ENCODE results near the gene FNDC5. TPM values are rescaled to one million over a fixed set of nuclear protein-coding genes. Genes with fewer than 3 reads are reported as not detected.

FNDC5 gene
- total RNA-seq, 6 experiments from 2014 or later = 1.0 to 8.3 (median 2.4) TPM

DNA sequence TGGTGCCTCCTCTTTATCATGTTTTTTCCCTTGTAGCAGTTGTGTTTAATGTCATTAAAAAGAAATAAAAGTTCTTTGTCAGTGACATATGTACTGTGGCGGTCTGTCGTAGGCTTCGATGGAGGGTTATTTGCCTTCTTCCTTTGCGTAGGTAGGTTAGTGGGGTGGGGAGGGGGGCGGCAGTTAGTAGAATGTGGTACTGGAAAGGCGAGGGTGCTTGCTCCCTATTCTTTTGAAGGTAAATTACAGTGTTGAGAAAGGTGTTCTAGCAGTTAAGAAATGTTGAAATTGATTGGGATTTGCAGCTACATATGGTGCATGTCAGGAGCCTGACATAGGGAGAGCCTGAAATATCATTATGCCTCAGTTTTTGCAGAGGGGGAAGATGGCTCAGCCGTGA, 11.9 kb downstream of the FNDC5 start:
- H3K27me3 ChIP-seq = no peaks in the 10 kb centered on the region
- ATAC-seq (no peak), DNase-seq (no peak)
- 94% methylated on average over 5 of the region's 7 CpGs for WGBS (ENCODE audit: insufficient coverage, low coverage, low lambda C conversion rate, missing lambda C conversion rate)
- H3K4me1 ChIP-seq = peaks cover 0 to 10% (median 5%) of the 10 kb centered on the region in 4 donors
- peaks cover 0 to 21% (median 7%) of the 10 kb centered on the region in 4 donors for H3K36me3 ChIP-seq
- no peak overlapping the region for H3K4me3 ChIP-seq
- H3K9me3 ChIP-seq = no peaks in the 10 kb centered on the region
- no peak for TF ChIP-seq POLR2A (IDR thresholded peaks at IDR 0.05)
- TF ChIP-seq, protein P1, sequence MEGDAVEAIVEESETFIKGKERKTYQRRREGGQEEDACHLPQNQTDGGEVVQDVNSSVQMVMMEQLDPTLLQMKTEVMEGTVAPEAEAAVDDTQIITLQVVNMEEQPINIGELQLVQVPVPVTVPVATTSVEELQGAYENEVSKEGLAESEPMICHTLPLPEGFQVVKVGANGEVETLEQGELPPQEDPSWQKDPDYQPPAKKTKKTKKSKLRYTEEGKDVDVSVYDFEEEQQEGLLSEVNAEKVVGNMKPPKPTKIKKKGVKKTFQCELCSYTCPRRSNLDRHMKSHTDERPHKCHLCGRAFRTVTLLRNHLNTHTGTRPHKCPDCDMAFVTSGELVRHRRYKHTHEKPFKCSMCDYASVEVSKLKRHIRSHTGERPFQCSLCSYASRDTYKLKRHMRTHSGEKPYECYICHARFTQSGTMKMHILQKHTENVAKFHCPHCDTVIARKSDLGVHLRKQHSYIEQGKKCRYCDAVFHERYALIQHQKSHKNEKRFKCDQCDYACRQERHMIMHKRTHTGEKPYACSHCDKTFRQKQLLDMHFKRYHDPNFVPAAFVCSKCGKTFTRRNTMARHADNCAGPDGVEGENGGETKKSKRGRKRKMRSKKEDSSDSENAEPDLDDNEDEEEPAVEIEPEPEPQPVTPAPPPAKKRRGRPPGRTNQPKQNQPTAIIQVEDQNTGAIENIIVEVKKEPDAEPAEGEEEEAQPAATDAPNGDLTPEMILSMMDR (IDR thresholded peaks at IDR 0.05) = no peak
- intact Hi-C loops (cut with DNase I) = no loop called here
- H3K27ac ChIP-seq = no peak overlapping the region

DNA sequence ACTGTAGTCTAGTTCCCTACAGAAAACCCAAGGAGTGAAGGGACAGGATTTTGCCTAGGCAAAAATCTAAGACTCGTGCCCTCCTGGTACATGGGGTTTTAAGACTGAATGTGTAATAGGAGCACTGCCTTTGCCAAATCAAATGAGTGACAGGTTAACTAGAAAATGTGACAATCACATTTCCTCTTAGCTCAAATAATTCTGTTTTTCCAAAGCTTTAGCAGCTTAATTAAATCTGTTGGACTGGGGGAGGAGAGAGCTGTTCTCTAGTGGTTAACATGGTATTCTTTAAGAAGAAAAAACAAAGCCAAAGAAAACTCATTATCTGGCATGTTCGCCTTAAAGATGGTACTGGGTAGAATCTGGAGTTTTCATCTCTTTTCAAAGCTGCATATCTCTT, 12.6 kb downstream of the FNDC5 start:
- no peaks in the 10 kb centered on the region for H3K9me3 ChIP-seq
- H3K36me3 ChIP-seq = peaks cover 0 to 21% (median 7%) of the 10 kb centered on the region in 4 donors
- DNase-seq (no peak), ATAC-seq (no peak)
- H3K27ac ChIP-seq = no peak overlapping the region
- intact Hi-C loops (cut with DNase I) = no loop called here
- TF ChIP-seq POLR2A (IDR thresholded peaks at IDR 0.05) = no peak
- WGBS (ENCODE audit: insufficient coverage, low coverage, low lambda C conversion rate, missing lambda C conversion rate) = 88% methylated on average over 2 of the region's 2 CpGs
- peaks cover 0 to 9% (median 4%) of the 10 kb centered on the region in 4 donors for H3K4me1 ChIP-seq
- H3K4me3 ChIP-seq = no peak overlapping the region
- H3K27me3 ChIP-seq = no peaks in the 10 kb centered on the region

DNA sequence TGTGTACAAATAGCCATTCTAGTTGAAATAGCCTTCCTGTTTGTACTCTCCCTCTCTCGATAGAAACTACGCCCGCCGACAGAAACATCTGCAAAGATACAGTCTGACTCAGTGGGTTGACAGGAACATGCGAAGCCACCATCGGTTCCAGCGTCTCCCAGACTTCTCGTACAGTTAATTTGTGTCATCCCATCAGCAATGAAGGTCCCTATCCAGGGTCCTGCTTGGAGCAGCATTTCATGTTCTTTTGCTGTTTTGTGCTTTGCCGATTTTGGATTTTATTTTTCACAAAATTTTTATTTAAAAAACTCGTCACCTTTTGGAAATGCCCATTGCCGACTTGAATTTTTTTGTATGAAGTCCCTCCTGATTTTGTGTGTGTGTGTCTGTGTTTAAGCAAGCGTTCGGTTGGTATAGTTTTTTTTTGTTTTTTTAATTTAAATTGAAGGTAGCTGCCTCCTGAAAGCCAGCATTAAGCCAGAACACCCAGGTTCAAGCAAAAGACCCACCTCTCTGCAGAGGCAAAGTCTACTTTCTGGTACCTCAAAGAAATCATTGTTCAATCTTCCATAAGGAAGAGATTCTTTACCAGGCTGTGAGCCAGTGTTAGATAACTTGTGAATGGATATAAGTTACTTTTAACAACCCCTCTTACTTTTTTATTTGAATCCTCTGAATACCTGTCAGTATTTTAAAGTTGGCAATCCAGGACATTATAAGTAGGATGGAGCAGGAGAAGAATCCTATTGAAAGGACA, 14.7 kb downstream of the FNDC5 start:
- intact Hi-C loops (cut with DNase I) = no loop called here
- TF ChIP-seq, protein P1 (IDR thresholded peaks at IDR 0.05) = no peak
- TF ChIP-seq POLR2A (IDR thresholded peaks at IDR 0.05) = no peak
- Histone ChIP-seq H3K9me3 (no peaks in the 10 kb centered on the region), H3K4me1 (peaks cover 0 to 9% (median 4%) of the 10 kb centered on the region in 4 donors), H3K27ac (no peak overlapping the region), H3K27me3 (no peaks in the 10 kb centered on the region), H3K36me3 (peaks cover 0 to 24% (median 7%) of the 10 kb centered on the region in 4 donors), H3K4me3 (no peak overlapping the region)
- ATAC-seq = no peak
- WGBS (ENCODE audit: insufficient coverage, low coverage, low lambda C conversion rate, missing lambda C conversion rate) = 91% methylated on average over 13 of the region's 13 CpGs
- no peak for DNase-seq

DNA sequence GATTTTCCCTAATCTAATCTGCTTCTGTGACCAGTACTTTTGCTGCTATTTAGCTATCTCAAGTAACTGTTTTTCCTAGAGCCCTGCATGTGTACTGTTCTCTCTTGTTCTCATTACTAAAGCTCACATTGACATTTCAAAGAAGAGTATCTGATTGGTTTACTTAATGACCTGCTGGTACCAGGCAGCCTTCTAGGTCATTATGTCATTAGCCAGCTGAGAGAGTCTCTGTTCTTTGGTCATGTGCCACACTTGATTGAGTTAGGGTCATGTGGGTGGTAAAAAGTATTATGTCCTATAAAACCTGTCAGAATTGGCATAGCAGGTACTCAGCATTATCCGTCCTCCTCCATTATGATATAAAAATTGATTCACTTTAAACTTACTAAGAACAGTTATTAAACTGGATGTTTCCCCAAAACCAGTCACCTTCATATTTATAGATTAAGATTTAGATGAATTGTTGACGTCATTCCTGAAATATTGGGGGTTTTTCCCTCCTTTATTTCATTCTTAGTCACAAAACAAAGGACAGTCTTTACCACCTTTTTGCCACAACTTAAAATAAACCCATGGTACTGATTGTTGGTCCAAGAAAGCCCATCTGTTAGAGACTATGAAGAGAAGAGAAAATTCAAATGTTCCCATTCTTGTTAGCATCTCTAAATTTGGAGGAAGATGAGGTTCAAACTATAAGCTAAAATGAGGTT, 22.2 kb downstream of the FNDC5 start:
- H3K27me3 ChIP-seq = no peaks in the 10 kb centered on the region
- DNase-seq (no peak), ATAC-seq (no peak)
- intact Hi-C loops (cut with DNase I) = no loop called here
- H3K4me3 ChIP-seq = no peak overlapping the region
- no peak overlapping the region for H3K27ac ChIP-seq
- no peaks in the 10 kb centered on the region for H3K9me3 ChIP-seq
- WGBS (ENCODE audit: insufficient coverage, low coverage, low lambda C conversion rate, missing lambda C conversion rate) = 38% methylated on average over 2 of the region's 2 CpGs
- H3K36me3 ChIP-seq = peaks cover 0 to 10% (median 2%) of the 10 kb centered on the region in 4 donors
- no peaks in the 10 kb centered on the region for H3K4me1 ChIP-seq
- TF ChIP-seq, protein P1 (IDR thresholded peaks at IDR 0.05) = no peak
- TF ChIP-seq POLR2A (IDR thresholded peaks at IDR 0.05) = no peak

DNA sequence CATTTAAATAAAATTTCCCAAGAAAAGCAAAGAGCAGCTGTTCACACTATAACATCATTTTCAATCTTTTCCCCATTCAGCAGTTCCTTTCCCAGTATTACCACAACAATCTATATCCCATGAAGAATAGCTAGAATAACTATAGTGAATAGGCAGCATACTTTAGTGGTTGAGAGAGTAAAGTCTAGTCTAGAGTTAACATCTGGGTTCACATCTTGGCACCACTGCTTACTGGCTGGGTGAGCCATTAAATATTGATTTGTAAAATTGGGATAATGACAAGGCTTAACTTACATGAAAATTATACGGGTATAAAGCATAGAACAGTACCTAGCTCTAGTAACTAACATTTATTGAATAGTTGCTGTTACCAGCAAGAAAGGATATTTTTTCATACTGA, 38.8 kb downstream of the FNDC5 start:
- Histone ChIP-seq H3K9me3 (no peaks in the 10 kb centered on the region), H3K27me3 (no peaks in the 10 kb centered on the region), H3K4me1 (peaks cover 0 to 14% (median 3%) of the 10 kb centered on the region in 4 donors), H3K4me3 (no peak overlapping the region), H3K27ac (no peak overlapping the region), H3K36me3 (peaks cover 0 to 49% (median 15%) of the 10 kb centered on the region in 4 donors)
- intact Hi-C loops (cut with DNase I) = no loop called here
- TF ChIP-seq, protein P1 (IDR thresholded peaks at IDR 0.05) = no peak
- TF ChIP-seq POLR2A (IDR thresholded peaks at IDR 0.05) = no peak
- ATAC-seq (peak; percentile 82 to 92 (median 88)), DNase-seq (no peak)
- WGBS (ENCODE audit: insufficient coverage, low coverage, low lambda C conversion rate, missing lambda C conversion rate) = 21% methylated on average over 1 of the region's 1 CpG

All from right lobe of liver (tissue), 6 donors.